C4-2B (cell line): ENCODE results near the gene SORCS2.

Experiments used
- H3K27ac ChIP-seq: fragments of 450-650 bp; 2 replicates; pipeline ENCODE4 v1.5.1; 2017
- CTCF ChIP-seq: fragments of 450-650 bp; conservative IDR thresholded peaks from 2 replicates; pipeline ENCODE4 v1.5.1; 2017; ENCODE audit warnings: mild to moderate bottlenecking
- ZFX ChIP-seq: fragments of 450-650 bp; IDR thresholded peaks from 2 replicates; pipeline ENCODE4 v1.6.1; 2017

SORCS2 gene

GRCh38 chr4:7699031-7699430, 506.7 kb downstream of the SORCS2 start:
- TF ChIP-seq CTCF: no peak
- TF ChIP-seq ZFX: no peak
- H3K27ac ChIP-seq: no peak overlapping the region

GRCh38 chr4:7699825-7700224, 507.5 kb downstream of the SORCS2 start:
- no peak overlapping the region for H3K27ac ChIP-seq
- TF ChIP-seq ZFX: no peak
- no peak for TF ChIP-seq CTCF

- no peak for TF ChIP-seq ZFX
- no peak for TF ChIP-seq CTCF
- no peak overlapping the region for H3K27ac ChIP-seq
These were observed 508.3 kb downstream of the SORCS2 start for GRCh38 chr4:7700665-7701064.

- no peak overlapping the region for H3K27ac ChIP-seq
- TF ChIP-seq ZFX (no peak), CTCF (no peak)
These were observed 509.7 kb downstream of the SORCS2 start for GRCh38 chr4:7701866-7702649.

GRCh38 chr4:7703688-7704087, 511.4 kb downstream of the SORCS2 start:
- TF ChIP-seq ZFX: no peak
- no peak for TF ChIP-seq CTCF
- H3K27ac ChIP-seq: no peak overlapping the region

- TF ChIP-seq CTCF (no peak), ZFX (no peak)
- H3K27ac ChIP-seq: no peak overlapping the region
These were observed 511.8 kb downstream of the SORCS2 start for GRCh38 chr4:7704091-7704490.

- TF ChIP-seq ZFX: no peak
- TF ChIP-seq CTCF: no peak
- H3K27ac ChIP-seq: no peak overlapping the region
These were observed 512.3 kb downstream of the SORCS2 start for GRCh38 chr4:7704625-7705024.
